ENCODE data around the gene PIP5K1C.
A peak's percentile ranks its signal among the peaks of the same experiment; 100 is the strongest.

The PIP5K1C gene

DNA sequence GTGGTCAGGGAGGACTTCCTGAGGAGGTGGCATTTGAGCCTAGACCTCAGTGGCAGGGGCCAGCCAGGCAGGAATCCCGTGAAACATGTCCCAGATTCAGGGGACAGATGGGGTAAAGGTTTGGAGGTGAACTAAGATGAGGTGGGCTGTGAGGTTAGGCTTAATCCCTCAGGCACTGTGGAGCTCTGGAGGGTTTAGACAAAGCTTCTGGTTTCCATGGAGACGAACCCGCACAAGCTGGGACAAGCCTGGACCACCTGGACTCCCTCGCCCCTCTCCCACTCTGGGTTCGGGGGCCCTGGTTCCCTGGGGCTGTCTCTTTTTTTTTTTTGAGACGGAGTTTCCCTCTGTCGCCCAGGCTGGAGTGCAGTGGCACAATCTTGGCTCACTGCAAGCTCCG is 23.6 kb upstream of the PIP5K1C start:
- no peak overlapping the region for H3K27ac Mint-ChIP-seq
- H3K9me3 Mint-ChIP-seq: no peaks in the 10 kb centered on the region
- no peak overlapping the region for H3K4me3 Mint-ChIP-seq
- H3K36me3 Mint-ChIP-seq (ENCODE audit: low read depth): no peaks in the 10 kb centered on the region
- TF ChIP-seq, protein P1, sequence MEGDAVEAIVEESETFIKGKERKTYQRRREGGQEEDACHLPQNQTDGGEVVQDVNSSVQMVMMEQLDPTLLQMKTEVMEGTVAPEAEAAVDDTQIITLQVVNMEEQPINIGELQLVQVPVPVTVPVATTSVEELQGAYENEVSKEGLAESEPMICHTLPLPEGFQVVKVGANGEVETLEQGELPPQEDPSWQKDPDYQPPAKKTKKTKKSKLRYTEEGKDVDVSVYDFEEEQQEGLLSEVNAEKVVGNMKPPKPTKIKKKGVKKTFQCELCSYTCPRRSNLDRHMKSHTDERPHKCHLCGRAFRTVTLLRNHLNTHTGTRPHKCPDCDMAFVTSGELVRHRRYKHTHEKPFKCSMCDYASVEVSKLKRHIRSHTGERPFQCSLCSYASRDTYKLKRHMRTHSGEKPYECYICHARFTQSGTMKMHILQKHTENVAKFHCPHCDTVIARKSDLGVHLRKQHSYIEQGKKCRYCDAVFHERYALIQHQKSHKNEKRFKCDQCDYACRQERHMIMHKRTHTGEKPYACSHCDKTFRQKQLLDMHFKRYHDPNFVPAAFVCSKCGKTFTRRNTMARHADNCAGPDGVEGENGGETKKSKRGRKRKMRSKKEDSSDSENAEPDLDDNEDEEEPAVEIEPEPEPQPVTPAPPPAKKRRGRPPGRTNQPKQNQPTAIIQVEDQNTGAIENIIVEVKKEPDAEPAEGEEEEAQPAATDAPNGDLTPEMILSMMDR (IDR thresholded peaks at IDR 0.05): no peak
- DNase-seq: no peak
- peaks cover 73% of the 10 kb centered on the region for H3K27me3 Mint-ChIP-seq (ENCODE audit: low read depth, poor library complexity)
- H3K4me1 Mint-ChIP-seq: no peaks in the 10 kb centered on the region

DNA sequence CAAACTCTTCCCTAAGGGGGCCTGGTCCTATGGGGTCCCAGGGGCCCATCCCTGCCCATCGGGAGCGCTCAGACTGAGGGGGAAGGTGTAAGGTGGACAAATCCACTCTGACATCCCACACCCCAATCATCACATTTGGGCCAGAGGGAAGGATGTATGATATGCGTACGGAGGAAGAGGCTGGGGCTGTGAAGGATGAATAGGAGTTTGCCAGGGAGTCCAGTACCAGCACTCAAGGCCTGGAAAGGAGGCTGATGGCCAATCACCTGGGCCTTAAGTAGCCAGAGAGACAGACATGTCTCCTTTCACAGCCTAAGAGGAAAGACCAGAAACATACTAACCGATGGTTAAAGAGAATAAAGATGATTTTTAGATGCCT is 22.8 kb upstream of the PIP5K1C start:
- Mint-ChIP-seq H3K9me3 (no peaks in the 10 kb centered on the region), H3K4me3 (peak overlapping the region; percentile 33), H3K27ac (no peak overlapping the region), H3K36me3 (ENCODE audit: low read depth) (no peaks in the 10 kb centered on the region), H3K27me3 (ENCODE audit: low read depth, poor library complexity) (peaks cover 75% of the 10 kb centered on the region), H3K4me1 (no peaks in the 10 kb centered on the region)
- no peak for DNase-seq
- TF ChIP-seq, protein P1 (IDR thresholded peaks at IDR 0.05): no peak

DNA sequence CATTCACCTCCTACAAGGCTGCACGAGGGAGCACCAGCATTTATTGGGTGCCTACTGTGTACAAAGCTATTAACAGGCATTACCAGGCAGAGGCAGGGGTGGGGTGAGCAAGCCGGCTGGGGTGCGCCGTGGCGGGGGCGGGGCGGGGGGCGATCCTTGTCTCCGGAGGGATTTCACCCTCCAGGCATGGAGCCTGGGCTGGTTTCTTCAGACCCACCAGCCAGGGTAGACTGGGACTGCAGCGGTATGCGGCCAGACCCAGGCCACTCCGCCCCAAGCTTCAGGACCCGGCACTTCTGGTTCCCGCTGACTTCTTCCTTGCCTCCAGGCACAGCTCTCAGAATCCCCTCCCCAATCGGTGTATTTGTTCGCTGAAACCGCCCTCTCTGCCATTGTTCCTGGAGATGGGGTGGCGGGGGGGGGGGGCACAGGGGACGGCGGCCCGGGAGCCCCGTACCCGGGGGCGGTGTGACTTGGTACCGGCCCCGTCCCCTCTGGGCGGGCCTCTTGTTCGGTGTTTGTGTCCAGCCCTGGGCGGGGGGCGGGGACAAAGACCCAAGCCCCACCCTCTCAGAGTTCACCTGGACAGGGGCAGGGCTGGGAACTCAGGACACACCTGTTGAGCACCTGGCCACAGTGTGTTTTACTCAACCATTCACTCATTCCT is 22.3 kb upstream of the PIP5K1C start:
- Mint-ChIP-seq H3K27me3 (ENCODE audit: low read depth, poor library complexity) (peaks cover 80% of the 10 kb centered on the region), H3K4me3 (no peak overlapping the region), H3K27ac (no peak overlapping the region)

DNA sequence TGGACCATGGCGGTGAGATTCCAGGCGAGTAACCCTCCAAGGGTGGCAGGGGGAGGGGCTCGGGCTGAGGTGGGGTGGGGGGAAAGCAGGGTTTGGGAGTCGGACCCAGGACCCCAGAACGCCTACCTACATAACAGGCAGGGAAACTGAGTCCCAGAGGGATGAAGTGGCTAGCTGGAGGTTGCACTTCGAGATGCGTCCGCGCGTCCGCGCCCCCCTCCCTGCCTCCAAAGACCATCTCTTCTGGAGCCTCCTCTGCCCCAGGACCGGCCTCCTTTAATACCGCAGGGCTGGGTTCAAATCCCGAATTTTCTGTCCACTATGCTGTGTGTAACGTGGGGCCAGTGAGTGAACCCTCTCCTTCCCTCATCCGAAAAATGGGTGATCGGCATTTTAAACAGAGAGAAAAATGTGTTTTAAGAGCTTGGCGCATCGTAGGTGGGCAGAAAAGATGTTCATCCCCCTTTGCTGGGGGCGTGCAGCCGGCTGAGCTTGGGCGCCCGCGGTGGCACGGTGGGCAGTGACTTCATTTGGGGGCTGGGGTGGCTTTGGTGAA is 21.7 kb upstream of the PIP5K1C start:
- H3K9me3 Mint-ChIP-seq: no peaks in the 10 kb centered on the region
- H3K36me3 Mint-ChIP-seq (ENCODE audit: low read depth): no peaks in the 10 kb centered on the region
- H3K4me3 Mint-ChIP-seq: no peak overlapping the region
- peaks cover 81% of the 10 kb centered on the region for H3K27me3 Mint-ChIP-seq (ENCODE audit: low read depth, poor library complexity)
- DNase-seq: no peak
- H3K27ac Mint-ChIP-seq: no peak overlapping the region
- TF ChIP-seq, protein P1 (IDR thresholded peaks at IDR 0.05): no peak
- H3K4me1 Mint-ChIP-seq: no peaks in the 10 kb centered on the region

More for the DNA sequence above, 22.3 kb upstream of the PIP5K1C start:
- TF ChIP-seq, protein P1 (IDR thresholded peaks at IDR 0.05): no peak
- Mint-ChIP-seq H3K4me1 (no peaks in the 10 kb centered on the region), H3K9me3 (no peaks in the 10 kb centered on the region), H3K36me3 (ENCODE audit: low read depth) (no peaks in the 10 kb centered on the region)
- DNase-seq: no peak

DNA sequence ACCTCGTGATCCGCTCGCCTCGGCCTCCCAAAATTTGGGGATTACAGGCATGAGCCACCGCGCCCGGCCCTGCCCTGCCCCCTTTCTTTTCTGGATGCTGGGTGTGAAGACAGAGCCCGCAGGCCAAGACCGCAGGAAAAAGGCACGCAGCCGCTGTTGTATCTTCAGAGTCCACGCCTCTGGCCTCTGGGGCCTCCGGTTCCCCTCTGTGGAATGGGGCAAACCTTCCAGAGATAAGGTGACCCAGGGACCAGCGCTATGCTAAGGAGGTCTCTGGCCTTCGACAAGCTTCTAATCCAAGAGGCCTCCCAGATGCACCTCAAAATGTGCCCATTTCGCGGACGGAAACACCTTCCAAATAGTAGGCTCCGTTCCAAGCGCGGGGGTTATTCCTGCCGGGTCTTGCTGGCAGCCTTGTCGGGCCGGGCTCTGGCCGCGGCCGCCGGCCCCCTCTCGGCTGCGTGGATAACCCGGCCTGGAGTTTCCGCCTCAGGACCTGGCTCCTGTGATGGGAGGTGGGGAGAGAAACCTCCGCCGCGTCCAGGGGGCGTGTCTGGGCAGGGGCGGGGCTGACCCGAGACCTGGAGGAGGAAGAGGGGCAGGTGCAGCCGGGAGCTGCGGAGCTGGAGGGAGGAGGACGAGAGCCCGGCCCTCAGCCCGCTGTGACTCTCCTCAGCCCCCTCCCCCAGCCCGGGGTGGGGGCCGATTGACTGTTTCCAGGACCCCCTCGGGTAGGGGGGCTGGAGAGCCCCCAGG is 21.0 kb upstream of the PIP5K1C start:
- Mint-ChIP-seq H3K4me3 (no peak overlapping the region), H3K27me3 (ENCODE audit: low read depth, poor library complexity) (peaks cover 79% of the 10 kb centered on the region), H3K4me1 (no peaks in the 10 kb centered on the region), H3K9me3 (no peaks in the 10 kb centered on the region), H3K36me3 (ENCODE audit: low read depth) (no peaks in the 10 kb centered on the region), H3K27ac (no peak overlapping the region)
- TF ChIP-seq, protein P1 (IDR thresholded peaks at IDR 0.05): no peak
- peak; percentile 96 for DNase-seq
